ENCODE measurements around the gene HLA-A. TPM values are rescaled to one million over a fixed set of nuclear protein-coding genes. Genes with fewer than 3 reads are reported as not detected.

Gene HLA-A
- total and polyA plus RNA-seq, 2 of the 13 experiments (the other 11 are each of a cell fraction or from before 2014, with no cell fraction given), result 345 to 527 TPM

- peak; percentile 58; the same call in 1 of the 2 replicates for TF ChIP-seq ZSCAN21 (CRISPR knock-in tag; IDR thresholded peaks at IDR 0.05; ENCODE audit: borderline replicate concordance)
- no peak for TF ChIP-seq ZNF333 (CRISPR knock-in tag; IDR thresholded peaks at IDR 0.05; ENCODE audit: borderline replicate concordance)
- no peak for TF ChIP-seq SP4 (CRISPR knock-in tag; IDR thresholded peaks at IDR 0.05)
- TF ChIP-seq ZNF18 (CRISPR knock-in tag; IDR thresholded peaks at IDR 0.05; ENCODE audit: insufficient replicate concordance), result no peak
- no peak for TF ChIP-seq ZFP36L1 (CRISPR knock-in tag; IDR thresholded peaks at IDR 0.05)
- no peak for TF ChIP-seq HOMEZ (CRISPR knock-in tag; IDR thresholded peaks at IDR 0.05; ENCODE audit: low read depth)
- TF ChIP-seq ZNF12 (CRISPR knock-in tag; IDR thresholded peaks at IDR 0.05), result no peak
- no peak for TF ChIP-seq ZNF557 (CRISPR knock-in tag; IDR thresholded peaks at IDR 0.05)
- TF ChIP-seq ZBTB34 (CRISPR knock-in tag; IDR thresholded peaks at IDR 0.05), result no peak
- no peak for TF ChIP-seq ZNF761 (CRISPR knock-in tag; conservative IDR thresholded peaks at IDR 0.05)
- TF ChIP-seq AHDC1 (CRISPR knock-in tag; IDR thresholded peaks at IDR 0.05; ENCODE audit: borderline replicate concordance), result no peak
- TF ChIP-seq ARNT (IDR thresholded peaks at IDR 0.05), result no peak
- TF ChIP-seq AFF4 (CRISPR knock-in tag; IDR thresholded peaks at IDR 0.05), result no peak
Measured at GRCh38 chr6:29926413-29927274, 15.7 kb upstream of the HLA-A start (continued).

All from HepG2 (cell line).